Measurements from ENCODE around the gene DDX39A. TPM values are rescaled to one million over a fixed set of nuclear protein-coding genes. Genes with fewer than 3 reads are reported as not detected.
"Not testable (repeated sequence)": the region's sequence is repeated elsewhere in the genome, so short reads cannot be mapped to it uniquely, and the experiment has no call there.

The DDX39A gene
- total and polyA plus RNA-seq, 7 donors = 14.8 to 93.0 (median 32.4) TPM

- intact Hi-C loops (cut with DNase I) = no loop called here
- H3K36me3 ChIP-seq (ENCODE audit: insufficient read depth in 1 of 2, low read depth in 1 of 2) = no peaks in the 10 kb centered on the region
- 11 to 16% (median 12%) methylated on average over 17 of the region's 17 CpGs for WGBS, 3 donors
- peak overlapping the region; percentile 48 for H3K4me3 ChIP-seq
- ATAC-seq = peak; percentile 95 to 99 (median 98)
- peaks cover 21% of the 10 kb centered on the region for H3K4me1 ChIP-seq
- DNase-seq = peak; percentile 35 to 77
- TF ChIP-seq, protein P1, sequence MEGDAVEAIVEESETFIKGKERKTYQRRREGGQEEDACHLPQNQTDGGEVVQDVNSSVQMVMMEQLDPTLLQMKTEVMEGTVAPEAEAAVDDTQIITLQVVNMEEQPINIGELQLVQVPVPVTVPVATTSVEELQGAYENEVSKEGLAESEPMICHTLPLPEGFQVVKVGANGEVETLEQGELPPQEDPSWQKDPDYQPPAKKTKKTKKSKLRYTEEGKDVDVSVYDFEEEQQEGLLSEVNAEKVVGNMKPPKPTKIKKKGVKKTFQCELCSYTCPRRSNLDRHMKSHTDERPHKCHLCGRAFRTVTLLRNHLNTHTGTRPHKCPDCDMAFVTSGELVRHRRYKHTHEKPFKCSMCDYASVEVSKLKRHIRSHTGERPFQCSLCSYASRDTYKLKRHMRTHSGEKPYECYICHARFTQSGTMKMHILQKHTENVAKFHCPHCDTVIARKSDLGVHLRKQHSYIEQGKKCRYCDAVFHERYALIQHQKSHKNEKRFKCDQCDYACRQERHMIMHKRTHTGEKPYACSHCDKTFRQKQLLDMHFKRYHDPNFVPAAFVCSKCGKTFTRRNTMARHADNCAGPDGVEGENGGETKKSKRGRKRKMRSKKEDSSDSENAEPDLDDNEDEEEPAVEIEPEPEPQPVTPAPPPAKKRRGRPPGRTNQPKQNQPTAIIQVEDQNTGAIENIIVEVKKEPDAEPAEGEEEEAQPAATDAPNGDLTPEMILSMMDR (IDR thresholded peaks at IDR 0.05) = no peak
- H3K27ac ChIP-seq = peak overlapping the region; percentile 95
- no peaks in the 10 kb centered on the region for H3K27me3 ChIP-seq (ENCODE audit: insufficient read depth in 3 of 3, low read length in 2 of 3)
- H3K9me3 ChIP-seq = no peaks in the 10 kb centered on the region
Observed at GRCh38 chr19:14375582-14376291, 43.4 kb downstream of the DDX39A start.

- Histone ChIP-seq H3K36me3 (ENCODE audit: insufficient read depth in 1 of 2, low read depth in 1 of 2) (no peaks in the 10 kb centered on the region), H3K4me3 (peak overlapping the region; percentile 48), H3K27me3 (ENCODE audit: insufficient read depth in 3 of 3, low read length in 2 of 3) (no peaks in the 10 kb centered on the region), H3K9me3 (no peaks in the 10 kb centered on the region), H3K4me1 (peaks cover 24% of the 10 kb centered on the region), H3K27ac (peak overlapping the region; percentile 95)
- DNase-seq = peak; percentile 37 to 70
- 24 to 31% (median 28%) methylated on average over 12 of the region's 12 CpGs for WGBS, 3 donors
- intact Hi-C loops (cut with DNase I) = no loop called here
- TF ChIP-seq, protein P1 (IDR thresholded peaks at IDR 0.05) = no peak
- peak; percentile 25 to 48 (median 32) for ATAC-seq
Observed at GRCh38 chr19:14375055-14375581, 44.0 kb downstream of the DDX39A start.

- H3K36me3 ChIP-seq (ENCODE audit: insufficient read depth in 1 of 2, low read depth in 1 of 2); ATAC-seq; H3K27me3 ChIP-seq (ENCODE audit: insufficient read depth in 3 of 3, low read length in 2 of 3); H3K27ac ChIP-seq; DNase-seq; H3K4me3 ChIP-seq; H3K9me3 ChIP-seq; intact Hi-C loops (cut with DNase I): not testable (repeated sequence)
- peaks cover 19% of the 10 kb centered on the region for H3K4me1 ChIP-seq
- WGBS, 3 donors = 95 to 96% (median 96%) methylated on average over 9 of the region's 9 CpGs
Observed at GRCh38 chr19:14374313-14374712, 44.8 kb downstream of the DDX39A start.

- DNase-seq; H3K27ac ChIP-seq; H3K4me3 ChIP-seq; ATAC-seq; H3K9me3 ChIP-seq; intact Hi-C loops (cut with DNase I); H3K27me3 ChIP-seq (ENCODE audit: insufficient read depth in 3 of 3, low read length in 2 of 3); H3K36me3 ChIP-seq (ENCODE audit: insufficient read depth in 1 of 2, low read depth in 1 of 2): not testable (repeated sequence)
- WGBS, 3 donors = 78 to 92% (median 79%) methylated on average over 6 to 8 of the region's 8 CpGs
- peaks cover 19% of the 10 kb centered on the region for H3K4me1 ChIP-seq
Observed at GRCh38 chr19:14372384-14373077, 46.6 kb downstream of the DDX39A start.

DNA sequence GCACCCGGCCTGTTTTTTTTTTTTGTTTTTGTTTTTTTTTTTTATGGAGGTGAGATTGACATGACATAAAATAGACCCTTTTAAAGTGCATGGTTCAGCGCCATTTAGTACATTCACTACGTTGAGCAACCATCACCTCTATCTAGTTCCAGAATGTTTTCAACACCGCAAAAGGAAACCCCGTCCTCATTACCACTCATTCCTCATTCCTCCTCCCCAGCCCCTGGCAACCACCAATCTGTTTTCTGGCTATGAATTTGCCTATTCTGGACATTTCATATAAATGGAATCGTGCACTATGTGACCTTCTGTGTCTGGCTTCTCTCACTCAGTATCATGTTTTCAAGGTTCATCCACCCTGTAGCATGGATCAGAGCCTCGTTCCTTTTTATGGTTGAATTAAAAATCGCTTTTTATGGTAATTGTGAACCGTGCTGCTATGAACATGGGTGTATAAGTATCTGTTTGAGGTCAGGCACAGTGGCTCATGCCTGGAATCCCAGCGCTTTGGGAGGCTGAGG lies 47.8 kb downstream of the DDX39A start:
- TF ChIP-seq, protein P1 (IDR thresholded peaks at IDR 0.05) = no peak
- H3K4me3 ChIP-seq = no peak overlapping the region
- H3K9me3 ChIP-seq = no peaks in the 10 kb centered on the region
- no peak for ATAC-seq
- no peaks in the 10 kb centered on the region for H3K36me3 ChIP-seq (ENCODE audit: insufficient read depth in 1 of 2, low read depth in 1 of 2)
- H3K27ac ChIP-seq = no peak overlapping the region
- no peak for DNase-seq
- H3K4me1 ChIP-seq = peaks cover 19% of the 10 kb centered on the region
- no peaks in the 10 kb centered on the region for H3K27me3 ChIP-seq (ENCODE audit: insufficient read depth in 3 of 3, low read length in 2 of 3)
- intact Hi-C loops (cut with DNase I) = no loop called here
- WGBS, 3 donors = 75 to 87% (median 83%) methylated on average over 10 of the region's 10 CpGs
